Measurements from ENCODE around the gene SLC18A3.

Gene SLC18A3

GRCh38 chr10:49575489-49576072 is 34.5 kb upstream of the SLC18A3 start:
- Histone ChIP-seq H3K9ac (ENCODE audit: low read length) (no peak overlapping the region), H3K4me2 (ENCODE audit: low read length) (no peak overlapping the region), H3K4me1 (ENCODE audit: insufficient read depth, low read length, severe bottlenecking) (no peaks in the 10 kb centered on the region), H3K9me3 (ENCODE audit: low read length) (no peaks in the 10 kb centered on the region), H3K36me3 (ENCODE audit: insufficient read depth, low read length) (no peaks in the 10 kb centered on the region), H3K4me3 (ENCODE audit: low read depth, low read length, poor library complexity, severe bottlenecking) (no peak overlapping the region), H3F3A (ENCODE audit: insufficient read depth, low read length) (no peaks in the 10 kb centered on the region), H3K27ac (ENCODE audit: low read depth, low read length, poor library complexity, severe bottlenecking) (no peak overlapping the region), H2AFZ (ENCODE audit: low read length) (no peak overlapping the region), H4K20me1 (ENCODE audit: insufficient read depth, low read length) (no peaks in the 10 kb centered on the region), H3K9me2 (ENCODE audit: low read depth, low read length) (no peaks in the 10 kb centered on the region), H3K79me2 (ENCODE audit: insufficient read depth, low read length) (no peaks in the 10 kb centered on the region), H3K27me3 (ENCODE audit: insufficient read depth, low read length) (no peaks in the 10 kb centered on the region; the same call in 1 of the 2 replicates)
- TF ChIP-seq EZH2 (IDR thresholded peaks at IDR 0.05; ENCODE audit: borderline replicate concordance, low read length), result no peak
- no peak for TF ChIP-seq CTCF (IDR thresholded peaks at IDR 0.05; ENCODE audit: low read length)

GRCh38 chr10:49577182-49577925 is 32.8 kb upstream of the SLC18A3 start:
- Histone ChIP-seq H3K9me3 (ENCODE audit: low read length) (no peaks in the 10 kb centered on the region), H3K79me2 (ENCODE audit: insufficient read depth, low read length) (no peaks in the 10 kb centered on the region), H4K20me1 (ENCODE audit: insufficient read depth, low read length) (no peaks in the 10 kb centered on the region), H3K27ac (ENCODE audit: low read depth, low read length, poor library complexity, severe bottlenecking) (no peak overlapping the region), H2AFZ (ENCODE audit: low read length) (no peak overlapping the region), H3K4me1 (ENCODE audit: insufficient read depth, low read length, severe bottlenecking) (no peaks in the 10 kb centered on the region), H3K27me3 (ENCODE audit: insufficient read depth, low read length) (no peaks in the 10 kb centered on the region; the same call in 1 of the 2 replicates), H3K4me2 (ENCODE audit: low read length) (no peak overlapping the region), H3K4me3 (ENCODE audit: low read depth, low read length, poor library complexity, severe bottlenecking) (no peak overlapping the region), H3F3A (ENCODE audit: insufficient read depth, low read length) (no peaks in the 10 kb centered on the region), H3K9ac (ENCODE audit: low read length) (no peak overlapping the region), H3K36me3 (ENCODE audit: insufficient read depth, low read length) (no peaks in the 10 kb centered on the region), H3K9me2 (ENCODE audit: low read depth, low read length) (no peaks in the 10 kb centered on the region)
- TF ChIP-seq EZH2 (IDR thresholded peaks at IDR 0.05; ENCODE audit: borderline replicate concordance, low read length) (no peak), CTCF (IDR thresholded peaks at IDR 0.05; ENCODE audit: low read length) (no peak)

- no peaks in the 10 kb centered on the region for H3K36me3 ChIP-seq (ENCODE audit: insufficient read depth, low read length)
- no peak overlapping the region for H2AFZ ChIP-seq (ENCODE audit: low read length)
- no peaks in the 10 kb centered on the region for H3K79me2 ChIP-seq (ENCODE audit: insufficient read depth, low read length)
- H3K9ac ChIP-seq (ENCODE audit: low read length), result no peak overlapping the region
- no peak overlapping the region for H3K4me3 ChIP-seq (ENCODE audit: low read depth, low read length, poor library complexity, severe bottlenecking)
- H3K9me3 ChIP-seq (ENCODE audit: low read length), result no peaks in the 10 kb centered on the region
- H3K27ac ChIP-seq (ENCODE audit: low read depth, low read length, poor library complexity, severe bottlenecking), result no peak overlapping the region
- no peaks in the 10 kb centered on the region; the same call in 1 of the 2 replicates for H3K27me3 ChIP-seq (ENCODE audit: insufficient read depth, low read length)
- TF ChIP-seq CTCF (IDR thresholded peaks at IDR 0.05; ENCODE audit: low read length), result no peak
- no peak for TF ChIP-seq EZH2 (IDR thresholded peaks at IDR 0.05; ENCODE audit: borderline replicate concordance, low read length)
- no peaks in the 10 kb centered on the region for H3K4me1 ChIP-seq (ENCODE audit: insufficient read depth, low read length, severe bottlenecking)
- H4K20me1 ChIP-seq (ENCODE audit: insufficient read depth, low read length), result no peaks in the 10 kb centered on the region
- no peaks in the 10 kb centered on the region for H3K9me2 ChIP-seq (ENCODE audit: low read depth, low read length)
- no peaks in the 10 kb centered on the region for H3F3A ChIP-seq (ENCODE audit: insufficient read depth, low read length)
- H3K4me2 ChIP-seq (ENCODE audit: low read length), result no peak overlapping the region
These were observed 31.7 kb upstream of the SLC18A3 start for GRCh38 chr10:49578392-49578791.
